Caco-2 (cell line): ENCODE results near the gene PPP2R2D. TPM values are rescaled to one million over a fixed set of nuclear protein-coding genes. Genes with fewer than 3 reads are reported as not detected.

Source experiments
- BruUV-seq: library from RNA; stranded (reverse); fragments of 400-500 nt; replicated peaks from 2 replicates; lab custom pipeline; 2021; lab: Mats Ljungman, UMichigan
- CTCF ChIA-PET: fragments of 300-600 bp; sonication (Branson Sonifier 250); formaldehyde crosslinking; loops from one replicate; lab custom pipeline; 2022; ENCODE audit warnings: antibody characterized with exemption; lab: Charles Lee
- POLR2A ChIA-PET: fragments of 300-600 bp; sonication (Branson Sonifier 250); formaldehyde crosslinking; loops from one replicate; lab custom pipeline; 2022; ENCODE audit warnings: antibody characterized with exemption; lab: Charles Lee
- DNase-seq, 2 experiments: peaks; one replicate each; pipeline versions ENCODE4 v3.0.0 to v3.0.0-alpha.2; 2020 to 2022
- H3K27me3 ChIP-seq: replicated peaks from 2 replicates; pipeline ENCODE4 v1.6.0; 2011; ENCODE audit warnings: low read length; ENCODE audit not compliant: control insufficient read depth, insufficient read depth
- H3K36me3 ChIP-seq: 2 replicates; pipeline ENCODE4 v1.5.1; 2011; ENCODE audit warnings: low read length; ENCODE audit not compliant: control insufficient read depth, insufficient read depth
- H3K4me1 ChIP-seq: fragments of 250-450 bp; sonication (Bioruptor Pico); 2 replicates; pipeline ENCODE4 v1.5.1; 2020; ENCODE audit warnings: mild to moderate bottlenecking
- H3K4me3 ChIP-seq: 2 replicates; pipeline ENCODE4 v1.5.1; 2011; ENCODE audit warnings: low read depth, mild to moderate bottlenecking, control low read depth, low read length
- H3K9me3 ChIP-seq: fragments of 250-450 bp; sonication (Bioruptor Pico); 2 replicates; pipeline ENCODE4 v1.5.1; 2020; ENCODE audit warnings: mild to moderate bottlenecking, moderate library complexity
- H3K27ac Mint-ChIP-seq: one replicate; pipeline ENCODE4 v1.8.0; 2022; ENCODE audit warnings: mixed read lengths; ENCODE audit not compliant: unreplicated experiment
- H3K27me3 Mint-ChIP-seq: one replicate; pipeline ENCODE4 v1.8.0; 2022; ENCODE audit warnings: mixed read lengths; ENCODE audit not compliant: insufficient read depth, unreplicated experiment
- H3K36me3 Mint-ChIP-seq: one replicate; pipeline ENCODE4 v1.8.0; 2022; ENCODE audit warnings: mild to moderate bottlenecking, mixed read lengths; ENCODE audit not compliant: insufficient read depth, unreplicated experiment
- H3K4me1 Mint-ChIP-seq: one replicate; pipeline ENCODE4 v1.8.0; 2022; ENCODE audit warnings: low read depth, mixed read lengths; ENCODE audit not compliant: unreplicated experiment
- H3K4me3 Mint-ChIP-seq: one replicate; pipeline ENCODE4 v1.8.0; 2022; ENCODE audit warnings: mild to moderate bottlenecking, moderate library complexity, mixed read lengths; ENCODE audit not compliant: unreplicated experiment
- H3K9me3 Mint-ChIP-seq: one replicate; pipeline ENCODE4 v1.8.0; 2022; ENCODE audit warnings: mixed read lengths; ENCODE audit not compliant: unreplicated experiment
- intact Hi-C: fragments of 100-400 bp; cut with micrococcal nuclease; formaldehyde crosslinking; loops from one replicate; pipeline ENCODE4 v1.10.0; 2022; ENCODE audit not compliant: unreplicated experiment
- total RNA-seq: library from RNA; stranded (reverse); gene quantifications from 2 replicates; pipeline ENCODE4 v1.2.3, GENCODE V29; 2022
- TF ChIP-seq, protein P1 (sequence below), 2 experiments: fragments of 200-600 bp in 1 of 2; IDR thresholded peaks; 1 replicate in 1 of 2; 2 replicates in 1 of 2; pipeline versions ENCODE4 v1.5.1 to v1.8.0; 2011 to 2022; ENCODE audit warnings: antibody characterized with exemption in 1 of 2, control low read depth in 1 of 2, inconsistent platforms in 1 of 2, low read depth in 1 of 2, low read length in 1 of 2, mild to moderate bottlenecking in 1 of 2, moderate library complexity in 1 of 2; ENCODE audit not compliant: insufficient read depth in 1 of 2, severe bottlenecking in 1 of 2, unreplicated experiment in 1 of 2

Gene PPP2R2D
- total RNA-seq, 1 experiment from 2014 or later = 34.4 TPM

GRCh38 chr10:131872827-131873375 is 27.9 kb upstream of the PPP2R2D start:
- TF ChIP-seq, protein P1, sequence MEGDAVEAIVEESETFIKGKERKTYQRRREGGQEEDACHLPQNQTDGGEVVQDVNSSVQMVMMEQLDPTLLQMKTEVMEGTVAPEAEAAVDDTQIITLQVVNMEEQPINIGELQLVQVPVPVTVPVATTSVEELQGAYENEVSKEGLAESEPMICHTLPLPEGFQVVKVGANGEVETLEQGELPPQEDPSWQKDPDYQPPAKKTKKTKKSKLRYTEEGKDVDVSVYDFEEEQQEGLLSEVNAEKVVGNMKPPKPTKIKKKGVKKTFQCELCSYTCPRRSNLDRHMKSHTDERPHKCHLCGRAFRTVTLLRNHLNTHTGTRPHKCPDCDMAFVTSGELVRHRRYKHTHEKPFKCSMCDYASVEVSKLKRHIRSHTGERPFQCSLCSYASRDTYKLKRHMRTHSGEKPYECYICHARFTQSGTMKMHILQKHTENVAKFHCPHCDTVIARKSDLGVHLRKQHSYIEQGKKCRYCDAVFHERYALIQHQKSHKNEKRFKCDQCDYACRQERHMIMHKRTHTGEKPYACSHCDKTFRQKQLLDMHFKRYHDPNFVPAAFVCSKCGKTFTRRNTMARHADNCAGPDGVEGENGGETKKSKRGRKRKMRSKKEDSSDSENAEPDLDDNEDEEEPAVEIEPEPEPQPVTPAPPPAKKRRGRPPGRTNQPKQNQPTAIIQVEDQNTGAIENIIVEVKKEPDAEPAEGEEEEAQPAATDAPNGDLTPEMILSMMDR (IDR thresholded peaks at IDR 0.05; ENCODE audit: insufficient read depth in 1 of 2, low read depth in 1 of 2, low read length in 1 of 2, severe bottlenecking in 1 of 2, unreplicated experiment in 1 of 2) = no peak
- Mint-ChIP-seq H3K4me1 (peaks cover 5% of the 10 kb centered on the region), H3K27ac (no peak overlapping the region), H3K36me3 (no peaks in the 10 kb centered on the region), H3K9me3 (peaks cover 6% of the 10 kb centered on the region), H3K4me3 (no peak overlapping the region), H3K27me3 (peaks cover 13% of the 10 kb centered on the region)
- no peaks in the 10 kb centered on the region for H3K27me3 ChIP-seq
- H3K9me3 ChIP-seq = peaks cover 5% of the 10 kb centered on the region; the same call in 1 of the 2 replicates
- ChIA-PET POLR2A (no interaction called here), CTCF (interaction anchor here (0.6 kb wide), 1 partner anchor 87 kb away, joined by 4 read pairs; no protein-coding TSS in a partner anchor)
- H3K4me3 ChIP-seq = no peak overlapping the region
- no TSS peak for BruUV-seq
- H3K4me1 ChIP-seq = no peaks in the 10 kb centered on the region
- intact Hi-C loops = loop anchor here (10.0 kb wide), 1 partner anchor 418 kb away; no protein-coding TSS in a partner anchor
- peak in 1 of 2 experiments; percentile 36 for DNase-seq
- no peaks in the 10 kb centered on the region for H3K36me3 ChIP-seq

DNA sequence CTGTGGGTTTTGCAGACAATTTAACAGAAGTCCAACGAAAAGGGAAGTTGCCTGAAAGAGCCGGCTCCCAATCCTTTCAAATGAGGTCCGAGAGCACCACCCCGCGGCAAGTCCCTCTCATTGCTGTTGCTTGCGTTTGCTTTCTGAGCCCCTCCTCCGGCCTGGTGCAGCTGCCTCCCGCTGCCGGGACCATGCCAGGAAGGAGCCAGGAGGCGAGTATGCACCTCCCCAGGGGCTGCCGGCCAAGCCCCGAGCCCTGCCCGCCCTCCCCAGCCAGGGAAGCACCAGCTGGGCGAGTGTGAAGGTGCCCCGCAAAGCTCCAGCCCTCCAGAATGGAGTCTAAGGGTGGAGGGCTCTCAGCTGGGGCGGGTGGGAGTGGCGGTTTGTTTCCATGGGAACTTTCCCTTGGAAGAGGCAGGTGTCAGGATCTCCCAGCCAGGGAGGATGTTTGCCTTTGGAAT is 25.8 kb upstream of the PPP2R2D start:
- BruUV-seq = no TSS peak
- CTCF ChIA-PET = interaction anchor here (0.6 to 0.9 kb wide), 3 partner anchors 29 to 1684 kb away, joined by 3 to 4 read pairs (median 3); no protein-coding TSS in a partner anchor
- intact Hi-C loops = loop anchor here (1.0 to 10.0 kb wide), 2 partner anchors 420 to 1685 kb away; no protein-coding TSS in a partner anchor

GRCh38 chr10:131875501-131875900 is 25.3 kb upstream of the PPP2R2D start:
- DNase-seq = peak in 1 of 2 experiments; percentile 19
- Mint-ChIP-seq H3K4me1 (peaks cover 5% of the 10 kb centered on the region), H3K27me3 (peaks cover 18% of the 10 kb centered on the region), H3K4me3 (no peak overlapping the region), H3K27ac (no peak overlapping the region), H3K9me3 (no peaks in the 10 kb centered on the region), H3K36me3 (no peaks in the 10 kb centered on the region)
- Histone ChIP-seq H3K4me1 (no peaks in the 10 kb centered on the region), H3K36me3 (no peaks in the 10 kb centered on the region), H3K9me3 (no peaks in the 10 kb centered on the region), H3K4me3 (no peak overlapping the region), H3K27me3 (no peaks in the 10 kb centered on the region)
- intact Hi-C loops = loop anchor here (1.0 to 10.0 kb wide), 2 partner anchors 421 to 1685 kb away; no protein-coding TSS in a partner anchor
- TF ChIP-seq, protein P1 (IDR thresholded peaks at IDR 0.05; ENCODE audit: insufficient read depth in 1 of 2, low read depth in 1 of 2, low read length in 1 of 2, severe bottlenecking in 1 of 2, unreplicated experiment in 1 of 2) = no peak
- ChIA-PET POLR2A (no interaction called here), CTCF (interaction anchor here (0.7 to 0.9 kb wide), 2 partner anchors 30 to 1685 kb away, joined by 3 to 4 read pairs; no protein-coding TSS in a partner anchor)
- BruUV-seq = no TSS peak

More for the DNA sequence above, 25.8 kb upstream of the PPP2R2D start:
- peaks cover 5% of the 10 kb centered on the region for H3K4me1 Mint-ChIP-seq
- H3K9me3 ChIP-seq = no peaks in the 10 kb centered on the region
- no peaks in the 10 kb centered on the region for H3K36me3 Mint-ChIP-seq
- POLR2A ChIA-PET = no interaction called here
- DNase-seq = peak; percentile 80 to 86
- H3K27me3 ChIP-seq = no peaks in the 10 kb centered on the region
- H3K36me3 ChIP-seq = no peaks in the 10 kb centered on the region
- TF ChIP-seq, protein P1 (IDR thresholded peaks at IDR 0.05; ENCODE audit: insufficient read depth in 1 of 2, low read depth in 1 of 2, low read length in 1 of 2, severe bottlenecking in 1 of 2, unreplicated experiment in 1 of 2) = peak; percentile 92 to 94
- H3K9me3 Mint-ChIP-seq = no peaks in the 10 kb centered on the region
- peaks cover 18% of the 10 kb centered on the region for H3K27me3 Mint-ChIP-seq
- no peak overlapping the region for H3K27ac Mint-ChIP-seq
- peak overlapping the region; percentile 18; the same call in 1 of the 2 replicates for H3K4me3 ChIP-seq
- no peaks in the 10 kb centered on the region for H3K4me1 ChIP-seq
- no peak overlapping the region for H3K4me3 Mint-ChIP-seq
